Activated T-cell treated with anti-CD3 and anti-CD28 coated beads, Interleukin-2, amount 50 U/mL, for 72 hours (primary cell): Measurements from ENCODE around the gene VEPH1. TPM values are rescaled to one million over a fixed set of nuclear protein-coding genes. Genes with fewer than 3 reads are reported as not detected.

ENCODE experiments used
- ATAC-seq, 2 donors: fragments of 150-1000 bp; cut with Tn5 transposase; replicated peaks in 1 of 2; 2 replicates each; pipeline ENCODE4 v1.10.0; 2021; ENCODE audit warnings: moderate library complexity in 2 of 2, mild to moderate bottlenecking in 1 of 2
- DNase-seq, 2 donors: peaks; one replicate each; pipeline ENCODE4 v3.0.0; 2021 to 2022; ENCODE audit warnings: mixed read lengths in 1 of 2
- H3K27ac Mint-ChIP-seq: one replicate; pipeline ENCODE4 v1.8.0; 2022; ENCODE audit warnings: mild to moderate bottlenecking, moderate library complexity, mixed read lengths
- H3K27me3 Mint-ChIP-seq: one replicate; pipeline ENCODE4 v1.8.0; 2022; ENCODE audit warnings: low read depth, mixed read lengths
- H3K36me3 Mint-ChIP-seq, 2 donors: one replicate each; pipeline ENCODE4 v1.8.0; 2022; ENCODE audit warnings: mixed read lengths in 2 of 2, mild to moderate bottlenecking in 1 of 2; ENCODE audit not compliant: insufficient read depth in 2 of 2
- H3K4me1 Mint-ChIP-seq: one replicate; pipeline ENCODE4 v1.8.0; 2022; ENCODE audit warnings: low read depth, mixed read lengths
- H3K4me3 Mint-ChIP-seq, 2 donors: one replicate each; pipeline ENCODE4 v1.8.0; 2022; ENCODE audit warnings: mild to moderate bottlenecking in 2 of 2, mixed read lengths in 2 of 2, moderate library complexity in 2 of 2
- H3K9me3 Mint-ChIP-seq, 2 donors: one replicate each; pipeline ENCODE4 v1.8.0; 2022; ENCODE audit warnings: mixed read lengths in 2 of 2
- total RNA-seq, 2 donors: library from RNA; stranded (reverse); gene quantifications; one replicate each; pipeline ENCODE4 v1.2.3, GENCODE V29; 2022

Gene VEPH1
- total RNA-seq, 2 donors from 2014 or later, result not detected

- no peak overlapping the region for H3K27ac Mint-ChIP-seq
- DNase-seq (no peak), ATAC-seq (no peak)
- H3K9me3 Mint-ChIP-seq, result peaks cover 6 to 8% of the 10 kb centered on the region in 2 donors
- H3K4me1 Mint-ChIP-seq, result peaks cover 7% of the 10 kb centered on the region
- no peak overlapping the region for H3K4me3 Mint-ChIP-seq
- H3K36me3 Mint-ChIP-seq, result no peaks in the 10 kb centered on the region
- no peaks in the 10 kb centered on the region for H3K27me3 Mint-ChIP-seq
Measured at GRCh38 chr3:157427901-157428300, 75.3 kb downstream of the VEPH1 start.

GRCh38 chr3:157423337-157423736 is 79.9 kb downstream of the VEPH1 start:
- ATAC-seq (no peak), DNase-seq (no peak)
- no peak overlapping the region for H3K4me3 Mint-ChIP-seq
- no peak overlapping the region for H3K27ac Mint-ChIP-seq
- H3K9me3 Mint-ChIP-seq, result peaks cover 8 to 9% of the 10 kb centered on the region in 2 donors
- no peaks in the 10 kb centered on the region for H3K36me3 Mint-ChIP-seq
- no peaks in the 10 kb centered on the region for H3K4me1 Mint-ChIP-seq
- no peaks in the 10 kb centered on the region for H3K27me3 Mint-ChIP-seq

GRCh38 chr3:157420606-157421130 is 82.5 kb downstream of the VEPH1 start:
- Mint-ChIP-seq H3K4me1 (no peaks in the 10 kb centered on the region), H3K27ac (no peak overlapping the region), H3K36me3 (no peaks in the 10 kb centered on the region), H3K4me3 (no peak overlapping the region), H3K9me3 (peaks cover 4 to 6% of the 10 kb centered on the region in 2 donors), H3K27me3 (no peaks in the 10 kb centered on the region)
- ATAC-seq, result no peak
- DNase-seq, result no peak

GRCh38 chr3:157418104-157418503 is 85.1 kb downstream of the VEPH1 start:
- Mint-ChIP-seq H3K36me3 (no peaks in the 10 kb centered on the region), H3K27ac (no peak overlapping the region), H3K4me1 (no peaks in the 10 kb centered on the region), H3K27me3 (no peaks in the 10 kb centered on the region), H3K9me3 (peaks cover 2% of the 10 kb centered on the region in 2 donors), H3K4me3 (no peak overlapping the region)
- no peak for ATAC-seq
- DNase-seq, result no peak

GRCh38 chr3:157417247-157417646 is 86.0 kb downstream of the VEPH1 start:
- DNase-seq, result no peak
- Mint-ChIP-seq H3K27me3 (no peaks in the 10 kb centered on the region), H3K9me3 (peaks cover 1 to 2% of the 10 kb centered on the region in 2 donors), H3K4me3 (no peak overlapping the region), H3K36me3 (no peaks in the 10 kb centered on the region), H3K4me1 (no peaks in the 10 kb centered on the region), H3K27ac (no peak overlapping the region)
- ATAC-seq, result no peak

- Mint-ChIP-seq H3K4me1 (no peaks in the 10 kb centered on the region), H3K27ac (no peak overlapping the region), H3K36me3 (no peaks in the 10 kb centered on the region), H3K4me3 (no peak overlapping the region), H3K9me3 (peaks cover 0 to 2% of the 10 kb centered on the region in 2 donors), H3K27me3 (no peaks in the 10 kb centered on the region)
- DNase-seq, result no peak
- ATAC-seq, result no peak
Measured at GRCh38 chr3:157416347-157417087, 86.7 kb downstream of the VEPH1 start.

- Mint-ChIP-seq H3K4me1 (no peaks in the 10 kb centered on the region), H3K9me3 (peaks cover 0 to 2% of the 10 kb centered on the region in 2 donors), H3K4me3 (no peak overlapping the region), H3K27ac (no peak overlapping the region), H3K27me3 (no peaks in the 10 kb centered on the region), H3K36me3 (no peaks in the 10 kb centered on the region)
- DNase-seq, result no peak
- no peak for ATAC-seq
Measured at GRCh38 chr3:157414861-157415260, 88.4 kb downstream of the VEPH1 start.

GRCh38 chr3:157412323-157412855 is 90.8 kb downstream of the VEPH1 start:
- H3K9me3 Mint-ChIP-seq, result no peaks in the 10 kb centered on the region
- ATAC-seq, result no peak
- H3K4me1 Mint-ChIP-seq, result no peaks in the 10 kb centered on the region
- DNase-seq, result no peak
- no peaks in the 10 kb centered on the region for H3K36me3 Mint-ChIP-seq
- no peak overlapping the region for H3K27ac Mint-ChIP-seq
- H3K4me3 Mint-ChIP-seq, result no peak overlapping the region
- no peaks in the 10 kb centered on the region for H3K27me3 Mint-ChIP-seq

- Mint-ChIP-seq H3K9me3 (no peaks in the 10 kb centered on the region), H3K4me3 (no peak overlapping the region), H3K4me1 (no peaks in the 10 kb centered on the region), H3K36me3 (no peaks in the 10 kb centered on the region), H3K27me3 (no peaks in the 10 kb centered on the region), H3K27ac (no peak overlapping the region)
- DNase-seq (no peak), ATAC-seq (no peak)
Measured at GRCh38 chr3:157410945-157411344, 92.3 kb downstream of the VEPH1 start.

GRCh38 chr3:157409516-157409915 is 93.7 kb downstream of the VEPH1 start:
- Mint-ChIP-seq H3K27ac (no peak overlapping the region), H3K4me1 (no peaks in the 10 kb centered on the region), H3K9me3 (no peaks in the 10 kb centered on the region), H3K27me3 (no peaks in the 10 kb centered on the region), H3K36me3 (no peaks in the 10 kb centered on the region), H3K4me3 (no peak overlapping the region)
- ATAC-seq (no peak), DNase-seq (no peak)

- Mint-ChIP-seq H3K4me1 (no peaks in the 10 kb centered on the region), H3K27me3 (no peaks in the 10 kb centered on the region), H3K4me3 (no peak overlapping the region), H3K9me3 (no peaks in the 10 kb centered on the region), H3K27ac (no peak overlapping the region), H3K36me3 (no peaks in the 10 kb centered on the region)
- DNase-seq (no peak), ATAC-seq (no peak)
Measured at GRCh38 chr3:157408499-157409149, 94.6 kb downstream of the VEPH1 start.

GRCh38 chr3:157407769-157408168 is 95.4 kb downstream of the VEPH1 start:
- Mint-ChIP-seq H3K27ac (no peak overlapping the region), H3K9me3 (no peaks in the 10 kb centered on the region), H3K27me3 (no peaks in the 10 kb centered on the region), H3K4me3 (no peak overlapping the region), H3K4me1 (no peaks in the 10 kb centered on the region), H3K36me3 (no peaks in the 10 kb centered on the region)
- DNase-seq (no peak), ATAC-seq (no peak)

GRCh38 chr3:157406394-157406793 is 96.8 kb downstream of the VEPH1 start:
- Mint-ChIP-seq H3K4me3 (no peak overlapping the region), H3K27me3 (no peaks in the 10 kb centered on the region), H3K4me1 (no peaks in the 10 kb centered on the region), H3K9me3 (no peaks in the 10 kb centered on the region), H3K27ac (no peak overlapping the region), H3K36me3 (no peaks in the 10 kb centered on the region)
- ATAC-seq (no peak), DNase-seq (no peak)
